ENCODE results near the gene ATP5MC2. TPM values are rescaled to one million over a fixed set of nuclear protein-coding genes. Genes with fewer than 3 reads are reported as not detected.
A peak's percentile ranks its signal among the peaks of the same experiment; 100 is the strongest.

Gene ATP5MC2
- total and polyA plus RNA-seq, 9 of the 15 experiments (the other 6 are each of a cell fraction or from before 2014, with no cell fraction given) = 314 to 1,208 (median 468) TPM

GRCh38 chr12:53625373-53625945, 50.4 kb downstream of the ATP5MC2 start:
- intact Hi-C loops (cut with micrococcal nuclease) = no loop called here
- no peaks in the 10 kb centered on the region for H3K27me3 ChIP-seq (ENCODE audit: control insufficient read depth in 2 of 2, insufficient read depth in 2 of 2, low read length in 2 of 2)
- H3K4me1 ChIP-seq (replicated peaks in 1 of 2; ENCODE audit: control insufficient read depth in 2 of 2, insufficient read depth in 2 of 2, low read length in 2 of 2) = peaks cover 8 to 10% of the 10 kb centered on the region in 2 experiments; a peak in 3 of 5 replicates
- peak overlapping the region; percentile 96 to 99 for H3K9ac ChIP-seq (ENCODE audit: insufficient read depth in 1 of 2, low read depth in 2 of 2, low read length in 2 of 2)
- 0% methylated on average over 5 of the region's 5 CpGs for WGBS (ENCODE audit: insufficient coverage, low coverage, missing lambda C conversion rate)
- POLR2A ChIA-PET = interaction anchor here (0.6 to 5.6 kb wide), 3 partner anchors 12 to 64 kb away, joined by 3 to 46 read pairs (median 5); no protein-coding TSS in a partner anchor
- TSS peak; percentile 58 for BruUV-seq (replicated peaks)
- H3K4me3 ChIP-seq = peak overlapping the region; percentile 60
- peak in 1 of 4 experiments; percentile 11 for DNase-seq (ENCODE audit: extremely low read depth in 1 of 4, low spot score in 3 of 4)
- in situ Hi-C loops (cut with MboI) = no loop called here
- CTCF ChIA-PET (ENCODE audit: low intra/inter-chr PET ratio) = interaction anchor here (1.0 kb wide), 1 partner anchor 51 kb away, joined by 4 read pairs; no protein-coding TSS in a partner anchor
- H3K36me3 ChIP-seq (ENCODE audit: control insufficient read depth, insufficient read depth, low read length) = peaks cover 4% of the 10 kb centered on the region; the same call in 1 of the 3 replicates
- no peaks in the 10 kb centered on the region for H3K9me3 ChIP-seq (replicated peaks; ENCODE audit: control insufficient read depth, insufficient read depth, low read depth, low read length)
- no peak for ATAC-seq
- H3K79me2 ChIP-seq (ENCODE audit: control insufficient read depth, insufficient read depth, low read length) = peaks cover 53% of the 10 kb centered on the region
- H3K9me1 ChIP-seq (ENCODE audit: control insufficient read depth, insufficient read depth, low read length) = no peaks in the 10 kb centered on the region
- peak overlapping the region; percentile 78 for H2AFZ ChIP-seq (ENCODE audit: low read depth, low read length)
- H3K4me2 ChIP-seq (ENCODE audit: insufficient read depth, low read length) = peak overlapping the region; percentile 94
- peak overlapping the region; percentile 98 for H3K27ac ChIP-seq (ENCODE audit: extremely low read depth, low read depth, low read length)
- H4K20me1 ChIP-seq (replicated peaks; ENCODE audit: control insufficient read depth, insufficient read depth, low read length) = no peaks in the 10 kb centered on the region
- no peak for FAIRE-seq
- no peak for TF ChIP-seq ATF6 (CRISPR knock-in tag; IDR thresholded peaks at IDR 0.05)
- TF ChIP-seq EP300 (IDR thresholded peaks at IDR 0.05; ENCODE audit: low read length) = no peak; the same call in 1 of the 2 replicates
- TF ChIP-seq ZNF253 (CRISPR knock-in tag; conservative IDR thresholded peaks at IDR 0.05) = no peak
- peak; percentile 18; the same call in 1 of the 2 replicates for TF ChIP-seq DEAF1 (CRISPR knock-in tag; IDR thresholded peaks at IDR 0.05)
- TF ChIP-seq ZNF512 (tag; IDR thresholded peaks at IDR 0.05) = peak; percentile 57; the same call in 1 of the 2 replicates
- TF ChIP-seq SMARCE1 (IDR thresholded peaks at IDR 0.05) = peak; percentile 72; the same call in 1 of the 2 replicates
- peak; percentile 14 for TF ChIP-seq CHD1 (IDR thresholded peaks at IDR 0.05; ENCODE audit: low read length)
- TF ChIP-seq PHB2 (IDR thresholded peaks at IDR 0.05; ENCODE audit: low read depth) = peak; percentile 52
- TF ChIP-seq LARP7 (IDR thresholded peaks at IDR 0.05) = peak; percentile 66; the same call in 1 of the 2 replicates
- TF ChIP-seq SIN3A (IDR thresholded peaks at IDR 0.05; ENCODE audit: borderline replicate concordance in 2 of 2, control insufficient read depth in 1 of 2, low read depth in 2 of 2, low read length in 2 of 2) = no peak
- TF ChIP-seq ZNF778 (CRISPR knock-in tag; IDR thresholded peaks at IDR 0.05) = no peak
- 0 out of 2 replicates have a peak, but pooled peaks have one; percentile 74 for TF ChIP-seq TRIM25 (IDR thresholded peaks at IDR 0.05; ENCODE audit: borderline replicate concordance)
- 0 out of 2 replicates have a peak, but pooled peaks have one; percentile 8 for TF ChIP-seq ZNF263 (CRISPR knock-in tag; IDR thresholded peaks at IDR 0.05; ENCODE audit: borderline replicate concordance)
- TF ChIP-seq NFE2L1 (tag; IDR thresholded peaks at IDR 0.05; ENCODE audit: borderline replicate concordance, low read depth) = no peak

Data from K562 (cell line).